Suppressor macrophage treated with lipopolysaccharide for 1 hour (primary cell): ENCODE data around the gene NSG1.
A peak's percentile ranks its signal among the peaks of the same experiment; 100 is the strongest.
"Not testable (repeated sequence)": the region's sequence is repeated elsewhere in the genome, so short reads cannot be mapped to it uniquely, and the experiment has no call there.

Experiments
- DNase-seq, 3 donors: peaks; one replicate each; pipeline ENCODE4 v3.0.0-alpha.2; 2020 to 2022

NSG1 gene, protein sequence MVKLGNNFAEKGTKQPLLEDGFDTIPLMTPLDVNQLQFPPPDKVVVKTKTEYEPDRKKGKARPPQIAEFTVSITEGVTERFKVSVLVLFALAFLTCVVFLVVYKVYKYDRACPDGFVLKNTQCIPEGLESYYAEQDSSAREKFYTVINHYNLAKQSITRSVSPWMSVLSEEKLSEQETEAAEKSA

DNA sequence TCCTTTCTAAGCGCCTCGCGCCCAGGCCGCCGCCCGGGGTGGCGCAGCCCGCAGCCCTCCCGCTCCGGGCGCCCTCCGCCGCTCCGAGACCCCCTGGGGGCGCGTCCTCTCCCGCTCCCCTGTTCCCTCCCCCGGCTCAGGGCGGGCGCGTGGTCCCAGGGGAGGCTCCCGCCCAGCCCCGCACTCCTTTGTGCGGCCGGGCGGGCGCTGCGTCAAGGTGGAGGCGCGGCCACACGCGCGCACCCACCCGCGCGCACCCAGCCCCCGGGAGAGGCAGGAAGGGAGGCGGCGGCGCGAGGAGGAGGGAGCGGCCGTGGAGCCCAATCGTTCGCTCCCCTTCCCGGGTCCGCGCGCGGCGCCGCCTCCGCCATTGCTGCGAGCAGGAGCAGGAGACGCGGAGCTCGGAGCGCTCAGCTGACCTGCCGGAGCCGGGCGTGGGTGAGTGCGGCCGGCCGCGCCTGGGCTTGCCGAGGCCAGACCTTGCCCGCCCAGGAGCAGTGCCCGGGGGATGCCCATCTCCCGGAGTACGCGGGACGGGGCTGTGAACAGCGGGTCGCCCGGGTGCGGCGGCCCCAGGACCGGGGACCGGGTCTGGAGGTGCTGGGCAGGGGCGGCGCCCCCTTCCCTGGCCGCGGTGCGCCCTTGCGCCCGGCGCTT, at the start of gene NSG1:
TSS of gene NSG1 (plus strand) at position 367 of the 657 bp plus-strand sequence. CDS start 528 bp downstream, outside the sequence.
- DNase-seq = peak in 1 of 3 donors; percentile 5

DNA sequence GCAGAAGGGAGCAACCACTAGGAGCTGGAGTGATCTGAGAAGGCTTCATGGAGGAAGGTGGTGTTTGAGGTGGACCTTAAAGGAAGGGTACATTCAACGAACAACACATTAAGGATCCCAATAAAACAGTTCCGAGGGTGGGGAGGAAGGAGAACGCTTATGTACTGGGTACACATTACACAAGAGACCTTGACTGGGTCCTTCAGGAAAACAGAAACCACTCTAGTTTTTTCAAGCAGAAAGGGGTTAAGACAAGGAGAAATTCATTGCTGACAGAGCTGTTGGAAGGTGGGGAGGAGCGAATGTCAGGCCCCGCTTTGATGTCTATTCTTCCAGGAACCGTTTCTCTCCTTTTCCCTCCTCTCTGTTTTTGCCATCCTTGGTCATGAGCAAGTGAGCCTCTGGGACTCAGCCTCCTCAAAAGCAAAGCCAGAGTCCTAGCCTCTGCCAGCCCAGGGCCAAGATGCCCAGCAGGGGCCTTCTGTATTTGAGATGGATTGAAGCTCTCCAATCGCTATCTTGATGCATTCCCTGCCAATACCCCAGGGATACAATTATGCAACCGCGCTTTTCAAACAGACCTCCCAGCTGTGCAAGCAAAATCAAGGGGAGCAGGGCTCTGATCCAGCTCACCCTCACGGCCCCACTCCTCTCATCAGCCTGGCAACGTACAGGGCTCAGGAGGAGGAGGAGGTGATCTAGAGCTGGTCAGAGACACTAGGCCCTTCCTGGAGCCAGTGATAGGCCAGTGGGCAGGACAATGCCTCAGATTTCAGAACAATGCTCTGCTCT, 48.5 kb upstream of the NSG1 start:
- no peak for DNase-seq

DNA sequence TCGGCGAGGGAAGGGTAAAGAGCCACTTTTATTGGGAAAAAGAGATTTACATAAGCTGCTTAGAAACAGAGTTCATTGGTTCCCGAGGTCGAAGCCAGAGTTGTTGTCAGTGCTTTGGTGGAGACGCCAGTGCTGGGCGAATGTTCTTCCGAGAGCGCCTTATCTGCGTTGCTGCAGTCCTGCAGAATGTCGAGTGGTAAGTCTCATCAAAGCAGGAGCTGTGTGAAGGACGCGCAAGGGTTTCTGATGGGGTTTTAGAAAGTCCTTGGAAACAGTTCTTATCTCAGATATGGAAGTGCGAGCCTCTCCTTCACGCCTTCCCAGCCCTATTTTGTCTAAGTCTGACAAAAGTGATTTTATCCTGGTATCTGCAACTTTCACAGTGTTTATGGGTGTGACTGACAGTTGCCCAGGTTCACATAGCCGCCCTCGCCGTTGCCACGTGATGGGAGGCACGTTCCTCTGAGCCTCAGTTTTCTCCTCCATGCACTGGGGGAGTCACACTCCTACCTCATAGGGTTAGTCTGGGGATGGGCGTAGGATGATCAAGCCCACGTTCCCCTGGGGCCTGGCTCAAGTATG, 47.3 kb upstream of the NSG1 start:
- DNase-seq = no peak

DNA sequence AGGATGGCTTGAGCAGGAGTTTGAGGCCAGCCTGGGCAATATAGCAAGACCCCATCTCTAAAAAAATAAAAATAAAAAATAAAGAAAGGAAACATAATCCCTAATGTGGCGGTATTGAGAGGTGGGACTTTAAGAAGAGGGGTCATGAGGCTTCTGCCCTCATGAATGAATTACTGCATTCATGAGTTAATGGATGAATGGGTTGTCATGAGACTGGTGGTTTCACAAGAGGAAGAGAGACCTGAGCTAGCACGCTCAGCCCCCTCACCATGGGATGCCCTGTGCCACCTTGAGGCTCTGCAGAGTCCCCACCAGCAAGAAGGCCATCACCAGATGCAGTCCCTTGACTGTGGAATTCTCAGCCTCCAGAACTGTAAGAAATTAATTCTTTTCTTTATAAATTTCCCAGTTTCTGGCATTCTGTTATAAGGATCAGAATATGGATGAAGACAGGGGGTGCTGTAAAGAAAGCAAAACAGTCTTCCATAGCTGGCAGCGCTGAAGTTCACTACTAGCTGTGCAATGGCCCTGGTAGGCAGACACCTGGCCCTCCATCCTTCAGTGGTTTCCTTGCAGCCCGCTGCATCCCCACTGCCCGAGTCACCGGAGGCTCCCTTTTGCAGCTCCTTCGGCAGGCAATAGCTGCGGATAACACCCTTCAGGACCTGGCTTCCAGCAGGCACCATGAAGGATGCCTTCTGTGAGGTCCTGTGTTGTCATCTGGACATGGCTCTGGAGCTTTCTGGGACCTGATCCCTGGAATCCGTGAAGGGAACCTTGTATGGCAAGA, 44.8 kb upstream of the NSG1 start:
- no peak for DNase-seq

DNA sequence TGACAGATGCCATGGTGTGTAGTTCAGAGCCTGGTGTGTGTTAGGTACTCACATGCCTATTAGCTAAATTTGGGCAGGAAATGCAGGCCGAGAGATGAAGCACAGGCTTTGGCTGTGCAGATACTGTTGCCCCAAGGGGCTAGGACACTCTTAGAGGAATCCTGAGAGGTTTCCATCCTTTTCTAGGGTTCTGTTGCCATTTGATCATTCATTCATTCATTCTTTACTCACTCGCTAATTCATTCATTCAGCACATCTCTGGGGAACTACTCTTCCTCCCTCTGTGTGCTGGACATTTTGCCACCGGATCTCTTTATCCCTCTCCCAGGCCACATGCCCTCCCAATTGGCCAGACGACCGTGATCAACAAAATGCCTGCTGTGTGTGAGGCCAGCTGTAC, 43.9 kb upstream of the NSG1 start:
- no peak for DNase-seq

DNA sequence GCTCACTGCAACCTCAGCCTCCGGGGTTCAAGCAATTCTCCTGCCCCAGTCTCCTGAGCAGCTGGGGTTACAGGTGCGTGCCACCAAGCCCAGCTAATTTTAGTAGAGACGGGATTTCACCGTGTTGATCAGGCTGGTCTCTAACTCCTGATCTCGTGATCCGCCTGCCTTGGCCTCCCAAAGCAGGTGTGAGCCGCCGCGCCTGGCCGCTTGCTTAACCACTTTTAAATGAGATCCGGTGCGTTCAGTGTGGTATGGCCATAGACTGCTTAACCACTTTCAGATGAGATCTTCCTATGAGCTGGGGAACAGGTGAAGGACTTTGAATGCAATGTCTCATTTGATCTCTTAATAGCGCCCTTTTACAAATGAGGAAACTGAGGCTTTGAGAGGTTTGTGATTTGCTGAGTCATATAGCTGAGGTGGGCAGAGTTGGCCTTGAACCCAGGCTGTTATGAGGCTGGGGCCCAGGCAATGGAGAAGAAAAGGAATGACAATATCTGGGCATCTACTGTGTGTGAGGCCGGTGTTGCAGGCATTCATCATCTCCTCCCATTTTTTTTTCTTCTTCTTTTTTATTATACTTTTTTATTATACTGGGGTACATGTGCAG, 41.9 kb upstream of the NSG1 start:
- no peak for DNase-seq

DNA sequence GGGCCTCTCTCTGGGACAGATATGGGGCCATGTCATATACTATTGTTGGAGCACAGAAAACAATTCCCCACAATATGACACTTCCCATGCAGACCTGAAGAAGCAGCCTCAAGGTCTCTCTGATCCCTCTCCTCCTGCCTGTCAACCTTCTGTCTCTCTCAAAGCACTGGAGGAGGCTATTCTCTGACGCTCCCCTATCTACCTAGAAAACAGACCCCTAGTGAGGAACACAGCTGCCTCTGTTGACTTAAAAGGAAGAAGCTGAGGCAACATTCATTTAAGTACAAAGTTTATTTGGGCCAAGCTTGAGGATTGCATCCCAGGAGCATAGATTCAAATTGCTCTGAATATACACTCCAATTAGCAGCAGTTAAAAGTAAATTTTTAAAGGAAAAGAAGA, 39.3 kb upstream of the NSG1 start:
- DNase-seq = no peak

DNA sequence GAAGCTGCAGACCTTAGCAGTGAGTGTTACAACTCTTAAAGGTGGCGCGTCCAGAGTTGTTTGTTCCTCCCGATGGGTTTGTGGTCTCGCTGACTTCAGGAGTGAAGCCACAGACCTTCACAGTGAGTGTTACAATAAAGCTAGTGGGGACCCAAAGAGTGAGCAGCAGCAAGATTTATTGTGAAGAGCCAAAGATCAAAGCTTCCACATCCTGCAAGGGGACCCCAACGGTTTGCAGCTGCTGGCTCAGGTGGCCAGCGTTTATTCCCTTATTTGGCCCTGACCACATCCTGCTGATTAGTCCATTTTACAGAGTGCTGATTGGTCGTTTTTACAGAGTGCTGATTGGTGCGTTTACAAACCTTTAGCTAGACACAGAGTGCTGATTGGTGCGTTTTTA, 38.3 kb upstream of the NSG1 start:
- DNase-seq = not testable (repeated sequence)

DNA sequence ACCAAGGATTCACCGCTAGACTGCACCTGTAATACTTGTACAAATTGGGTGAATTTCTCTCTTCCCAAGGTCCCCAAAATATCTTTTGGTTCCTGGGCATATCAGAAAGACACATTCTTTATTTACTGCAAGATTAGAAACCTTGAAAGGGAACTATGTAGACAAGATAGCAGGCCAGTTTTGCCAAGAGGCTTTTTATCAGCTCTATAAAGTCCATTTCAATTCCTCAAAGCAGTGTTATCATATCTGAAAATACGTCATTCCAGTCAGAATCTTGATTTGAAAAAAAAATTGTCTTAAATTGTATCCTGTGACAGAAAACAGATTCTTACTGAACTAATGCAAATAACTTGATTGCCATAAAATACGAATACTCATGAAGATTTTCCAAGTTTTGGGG, 37.0 kb upstream of the NSG1 start:
- no peak for DNase-seq

DNA sequence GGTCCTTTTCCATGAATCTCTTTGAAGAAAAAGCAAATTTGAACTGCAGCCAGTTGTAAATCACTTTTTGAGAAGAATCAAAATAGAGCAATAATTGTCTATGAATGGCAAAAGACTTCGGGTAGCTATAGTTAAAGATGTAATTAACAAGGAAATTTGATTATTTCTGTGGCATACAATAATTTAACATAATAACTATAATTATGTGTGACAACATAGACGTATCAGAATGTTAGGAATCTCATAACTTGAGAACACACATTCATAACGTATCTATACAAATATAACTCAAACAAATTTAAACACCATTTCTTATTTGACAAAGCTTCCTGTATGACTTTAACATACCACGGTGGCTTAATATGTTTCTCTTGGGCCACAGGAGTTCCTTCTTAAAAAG, 36.0 kb upstream of the NSG1 start:
- DNase-seq = no peak

DNA sequence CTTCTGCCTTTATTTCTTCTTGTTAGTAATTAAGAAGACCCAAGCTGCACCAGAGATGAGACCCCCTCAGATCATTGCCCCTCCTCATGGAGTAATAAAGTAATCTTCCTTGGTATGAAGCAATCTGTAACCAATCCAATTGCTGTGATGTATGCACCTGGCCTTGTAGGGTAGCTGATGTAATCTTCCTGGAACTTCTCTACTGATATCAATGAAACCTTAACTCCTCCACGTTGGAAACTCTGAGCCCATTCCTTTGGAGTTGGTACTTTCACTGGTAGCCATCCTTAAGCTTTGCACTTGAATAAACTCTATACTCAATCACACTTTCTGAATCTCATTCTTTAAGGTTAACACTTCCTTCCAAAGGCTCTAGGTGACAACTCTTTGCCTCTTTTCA, 31.6 kb upstream of the NSG1 start:
- DNase-seq = no peak

DNA sequence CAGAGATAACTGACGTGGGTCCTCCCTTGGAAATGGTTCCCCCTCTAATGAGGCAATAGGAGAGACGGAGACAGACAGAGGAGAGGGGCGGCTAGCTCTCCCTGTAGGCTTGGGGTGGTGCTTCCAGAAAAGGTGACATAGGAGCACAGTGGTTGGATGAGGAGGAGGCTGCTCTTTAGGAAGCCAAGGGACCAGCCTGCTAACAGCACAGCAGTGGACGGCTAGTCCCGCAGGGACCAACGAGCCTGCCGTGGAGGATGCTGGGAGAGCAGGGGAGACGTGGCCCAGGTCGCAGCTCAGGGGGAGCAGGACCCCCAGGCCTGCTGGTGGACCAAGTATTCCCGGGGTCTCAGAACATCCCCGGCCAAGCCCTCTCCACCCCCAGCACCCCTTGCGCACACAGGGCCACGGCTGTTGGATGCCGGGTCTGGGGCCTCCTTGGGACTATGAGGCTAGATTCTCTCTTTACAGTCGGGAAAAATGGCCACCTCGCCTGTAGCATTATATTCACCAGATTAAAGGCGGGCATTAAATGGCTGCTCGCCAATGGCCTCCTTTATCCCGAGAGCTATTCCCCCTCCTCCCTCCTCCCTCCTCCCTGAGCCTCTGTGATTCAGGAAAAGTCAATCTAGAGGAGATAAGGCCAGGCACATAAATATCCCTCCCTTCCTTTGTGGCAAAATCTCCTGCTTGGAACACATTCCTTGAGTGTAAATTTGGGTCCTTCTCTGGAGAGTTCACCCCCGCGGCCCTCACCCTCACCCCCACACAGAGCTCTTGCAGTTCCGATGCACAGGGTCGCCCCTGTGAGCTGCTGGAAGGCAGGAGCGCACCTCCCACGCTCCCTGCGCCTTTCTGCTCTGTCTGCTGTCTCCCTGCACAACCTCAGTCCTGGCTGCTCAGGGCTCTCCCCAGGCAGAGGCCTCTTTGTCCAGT, 30.5 kb upstream of the NSG1 start:
- DNase-seq = no peak

DNA sequence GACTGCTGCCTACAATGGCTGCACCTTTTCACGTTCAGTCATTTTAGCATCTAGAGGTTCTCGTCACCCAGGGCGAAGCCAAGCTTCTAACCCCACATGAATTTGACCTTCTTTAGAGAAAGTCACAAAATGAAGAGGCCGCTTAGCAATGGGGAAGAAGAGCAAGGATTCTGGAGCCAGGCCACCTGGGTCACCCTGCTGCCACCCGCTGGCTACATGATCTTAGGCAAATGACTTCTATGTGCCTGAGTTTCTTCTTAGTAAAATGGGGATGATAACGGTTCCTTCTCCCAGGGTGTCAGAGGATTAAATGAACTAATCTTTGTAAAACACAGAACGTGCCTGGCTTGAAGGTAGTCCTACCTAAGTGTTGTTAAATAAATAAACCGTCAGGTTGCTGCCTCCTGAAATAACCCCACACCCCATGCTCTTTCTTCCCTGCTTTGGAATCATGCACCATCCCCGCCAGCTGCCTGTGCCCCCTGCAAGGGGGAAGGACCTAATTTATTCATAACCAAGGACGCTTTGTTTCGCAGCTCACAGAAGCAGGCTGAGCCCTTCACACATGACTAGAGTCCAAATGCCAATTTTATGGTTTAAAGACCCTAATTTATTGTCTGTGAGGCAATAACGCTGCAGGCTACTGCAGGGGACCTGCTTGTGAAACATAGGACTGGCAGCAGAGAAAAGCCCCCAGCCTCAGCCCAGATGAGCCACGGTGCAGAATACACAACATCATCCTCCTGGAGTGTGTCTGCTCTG, 28.6 kb upstream of the NSG1 start:
- no peak for DNase-seq

DNA sequence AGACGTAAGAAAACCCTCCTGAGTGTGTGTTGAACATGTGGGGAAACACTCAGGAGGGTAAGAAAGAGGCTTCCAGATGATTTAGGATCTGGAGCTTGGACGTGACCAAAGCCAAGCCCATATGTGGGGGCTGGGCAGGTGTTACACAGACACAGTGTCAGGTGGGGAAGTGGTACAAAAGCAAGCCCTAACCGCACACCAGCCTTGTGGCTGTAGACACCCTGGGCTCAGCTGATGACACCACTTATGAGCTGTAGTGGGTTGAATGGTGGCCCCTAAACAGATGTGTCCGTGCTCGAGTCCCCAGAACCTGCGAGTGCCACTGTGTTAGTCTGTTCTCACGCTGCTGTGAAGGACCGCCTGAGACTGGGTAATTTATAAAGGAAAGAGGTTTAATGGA, 25.0 kb upstream of the NSG1 start:
- no peak for DNase-seq

DNA sequence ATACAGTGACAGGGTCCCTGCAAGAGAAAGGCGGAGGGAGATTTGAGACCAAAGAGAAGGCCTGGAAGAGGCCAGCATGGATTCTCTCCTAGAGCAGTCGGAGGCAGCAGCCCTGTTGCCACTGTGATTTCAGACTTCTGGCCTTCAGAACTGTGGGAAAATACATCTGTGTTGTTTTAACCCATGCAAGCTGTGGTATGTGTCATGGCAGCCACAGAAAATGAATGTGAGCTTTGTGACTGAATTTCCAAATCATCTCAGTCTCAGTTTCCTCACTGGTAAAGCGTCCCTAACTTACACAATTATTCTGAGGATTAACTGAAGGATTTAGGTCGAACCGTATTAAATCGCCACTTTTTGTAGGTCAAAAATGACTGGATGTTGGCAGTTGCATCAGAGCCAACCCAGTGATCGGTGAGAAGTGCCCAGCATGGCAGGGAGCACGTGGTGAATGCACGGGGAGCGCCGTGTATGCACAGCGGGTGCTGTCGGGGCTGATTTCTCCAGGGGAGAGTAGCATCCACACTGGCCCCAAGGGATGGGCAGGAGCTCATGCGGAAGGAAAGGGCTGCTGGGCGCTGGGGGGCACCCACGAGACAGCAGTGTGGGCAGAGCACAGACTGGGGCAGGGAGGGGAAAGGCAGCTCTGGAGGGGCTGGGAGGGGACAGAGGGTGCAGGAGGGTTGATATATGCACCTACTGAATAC, 23.8 kb upstream of the NSG1 start:
- no peak for DNase-seq

DNA sequence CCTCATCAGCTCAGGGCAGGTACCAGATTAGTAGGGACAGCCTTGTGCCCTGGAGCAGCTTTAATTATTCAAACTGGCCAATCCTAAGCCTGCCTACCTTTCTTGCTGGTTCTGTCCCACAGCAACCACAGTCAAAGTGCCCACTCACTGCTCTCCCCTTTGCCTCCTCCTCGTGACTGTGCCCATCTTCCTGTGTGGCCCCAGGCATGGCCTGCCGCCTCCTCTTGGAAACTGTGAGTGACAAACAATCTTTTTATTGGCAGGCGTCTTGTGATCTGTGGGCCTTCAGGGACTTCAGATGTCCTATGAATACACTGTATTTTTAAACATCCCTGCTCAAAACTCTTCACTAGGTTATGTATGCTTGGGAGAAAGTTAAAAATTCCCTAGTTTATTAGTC, 22.8 kb upstream of the NSG1 start:
- DNase-seq = no peak

DNA sequence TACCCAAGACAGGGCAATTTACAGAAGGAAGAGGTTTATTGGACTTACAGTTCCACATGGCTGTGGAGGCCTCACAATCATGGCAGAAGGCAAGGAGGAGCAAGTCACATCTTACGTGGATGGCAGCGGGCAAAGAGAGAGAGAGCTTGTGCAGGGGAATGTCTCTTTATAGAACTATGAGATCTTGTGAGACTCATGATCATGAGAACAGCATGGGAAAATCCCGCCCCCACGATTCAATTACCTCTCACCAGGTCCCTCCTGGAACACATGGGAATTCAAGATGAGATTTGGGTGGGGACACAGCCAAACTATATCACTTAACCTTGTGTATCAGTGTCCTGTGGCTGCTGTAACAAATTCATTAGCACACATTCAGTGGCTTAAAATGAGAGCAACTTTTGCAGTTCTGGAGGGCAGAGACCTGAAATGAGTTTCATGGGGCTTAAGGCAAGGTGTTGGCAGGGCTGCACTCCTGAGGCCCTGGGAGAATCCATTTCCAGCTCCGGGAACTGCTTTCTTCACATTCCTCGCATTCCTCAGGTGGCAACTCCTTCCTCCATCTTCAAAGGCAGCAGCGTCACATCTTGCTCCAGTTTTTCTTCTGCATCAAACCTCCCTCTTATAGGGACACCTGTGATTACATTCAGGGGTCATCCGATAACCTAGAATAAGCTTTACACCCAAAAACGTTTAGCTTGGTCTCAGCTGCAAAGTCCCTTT, 22.3 kb upstream of the NSG1 start:
- no peak for DNase-seq

DNA sequence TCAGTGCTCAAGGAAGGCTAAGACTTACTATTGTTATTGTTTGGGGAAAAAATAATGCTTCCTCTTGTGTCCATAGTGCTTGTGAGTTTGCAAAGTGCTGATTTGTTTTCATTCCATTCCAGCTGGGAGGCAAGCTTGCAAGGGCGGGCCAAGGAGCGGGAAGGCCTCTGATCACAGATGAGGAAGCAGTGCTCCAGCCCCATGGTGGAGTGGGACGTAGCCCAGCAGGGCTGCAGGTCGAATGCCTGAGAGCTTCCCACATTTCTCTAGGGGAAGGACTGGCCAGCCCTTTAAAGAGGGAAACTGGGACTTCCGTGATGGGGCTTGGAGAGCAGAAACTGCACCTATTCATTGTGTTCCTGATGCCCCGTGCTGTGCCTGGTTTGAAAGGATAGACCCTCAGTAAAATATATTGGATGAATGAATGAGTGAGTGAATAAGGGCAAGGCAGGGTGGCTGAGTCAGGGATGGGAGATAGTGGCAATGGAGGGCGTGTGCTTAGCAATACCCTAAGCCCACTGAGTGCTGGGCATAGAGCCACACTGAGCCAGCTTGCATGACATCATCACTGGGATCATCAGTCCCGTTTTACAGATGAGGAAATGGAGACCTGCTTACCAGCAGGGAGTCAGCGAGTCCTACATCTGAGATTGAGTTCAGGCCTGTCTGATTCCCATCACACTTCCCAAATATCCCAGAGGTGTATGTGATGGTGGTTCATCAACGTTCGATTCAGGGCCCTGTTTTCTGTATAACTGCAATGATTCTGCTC, 17.9 kb upstream of the NSG1 start:
- no peak for DNase-seq
